Pulmonary artery endothelial cell (primary cell): Measurements from ENCODE around the gene CACNB4. TPM values are rescaled to one million over a fixed set of nuclear protein-coding genes. Genes with fewer than 3 reads are reported as not detected.

Experiments
- DNase-seq: peaks from one replicate; pipeline ENCODE4 v3.0.0-alpha.2; 2011; ENCODE audit warnings: low read depth, low spot score
- total RNA-seq: library from RNA; depleted of rRNA; stranded (reverse); fragments of >200 nt; gene quantifications from 2 replicates; pipeline ENCODE4 v1.2.3, GENCODE V29; 2014

CACNB4 gene
- total RNA-seq, 1 donor from 2014 or later = 0.13 TPM

- no peak for DNase-seq
These were observed 121.2 kb downstream of the CACNB4 start for GRCh38 chr2:151977631-151978030.

GRCh38 chr2:151976945-151977353 lies 121.9 kb downstream of the CACNB4 start:
- no peak for DNase-seq

GRCh38 chr2:151975460-151976414 lies 123.1 kb downstream of the CACNB4 start:
- no peak for DNase-seq

- no peak for DNase-seq
These were observed 123.9 kb downstream of the CACNB4 start for GRCh38 chr2:151974988-151975387.

- DNase-seq = no peak
These were observed 125.0 kb downstream of the CACNB4 start for GRCh38 chr2:151973901-151974199.

GRCh38 chr2:151973013-151973900 lies 125.6 kb downstream of the CACNB4 start:
- no peak for DNase-seq

- DNase-seq = no peak
These were observed 126.4 kb downstream of the CACNB4 start for GRCh38 chr2:151972241-151973012.

GRCh38 chr2:151971301-151972051 lies 127.4 kb downstream of the CACNB4 start:
- DNase-seq = no peak

GRCh38 chr2:151968770-151969470 lies 129.9 kb downstream of the CACNB4 start:
- no peak for DNase-seq

GRCh38 chr2:151967829-151968722 lies 130.8 kb downstream of the CACNB4 start:
- DNase-seq = no peak

GRCh38 chr2:151965884-151966283 lies 133.0 kb downstream of the CACNB4 start:
- DNase-seq = no peak

- no peak for DNase-seq
These were observed 137.3 kb downstream of the CACNB4 start for GRCh38 chr2:151961558-151961957.

- DNase-seq = no peak
These were observed 139.6 kb downstream of the CACNB4 start for GRCh38 chr2:151959238-151959637.

GRCh38 chr2:151953467-151953866 lies 145.4 kb downstream of the CACNB4 start:
- no peak for DNase-seq

GRCh38 chr2:151952691-151953456 lies 146.0 kb downstream of the CACNB4 start:
- DNase-seq = no peak

GRCh38 chr2:151947813-151948165 lies 151.1 kb downstream of the CACNB4 start:
- no peak for DNase-seq

GRCh38 chr2:151946899-151947812 lies 151.7 kb downstream of the CACNB4 start:
- no peak for DNase-seq
